ENCODE data around the gene ITPR1.

- TF ChIP-seq CTCF (IDR thresholded peaks at IDR 0.05) (no peak), POLR2A (IDR thresholded peaks at IDR 0.05) (no peak)
Measured at GRCh38 chr3:4533489-4534443, 40.6 kb downstream of the ITPR1 start.
